Mesothelial cell of epicardium (in vitro differentiated cells): ENCODE measurements around the gene ZFP57. TPM values are rescaled to one million over a fixed set of nuclear protein-coding genes. Genes with fewer than 3 reads are reported as not detected.
A peak's percentile ranks its signal among the peaks of the same experiment; 100 is the strongest.

Experiments used
- DNase-seq, 2 experiments: peaks; one replicate each; pipeline ENCODE4 v3.0.0; 2021; ENCODE audit warnings: low spot score in 2 of 2; ENCODE audit not compliant: unreplicated experiment in 2 of 2
- H3K27ac Mint-ChIP-seq: 2 replicates; pipeline ENCODE4 v1.8.0; 2021; ENCODE audit warnings: mixed read lengths
- H3K27me3 Mint-ChIP-seq: 2 replicates; pipeline ENCODE4 v1.8.0; 2021; ENCODE audit warnings: low read depth, mixed read lengths
- H3K36me3 Mint-ChIP-seq: 2 replicates; pipeline ENCODE4 v1.8.0; 2021; ENCODE audit warnings: mixed read lengths
- H3K4me1 Mint-ChIP-seq: 2 replicates; pipeline ENCODE4 v1.8.0; 2021; ENCODE audit warnings: mixed read lengths
- H3K4me3 Mint-ChIP-seq: 2 replicates; pipeline ENCODE4 v1.8.0; 2021; ENCODE audit warnings: mild to moderate bottlenecking, moderate library complexity, mixed read lengths
- H3K9me3 Mint-ChIP-seq: 2 replicates; pipeline ENCODE4 v1.8.0; 2021; ENCODE audit warnings: mixed read lengths
- total RNA-seq: library from RNA; stranded (reverse); gene quantifications from 3 replicates; pipeline ENCODE4 v1.2.1, GENCODE V29; 2021
- TF ChIP-seq, protein P1 (sequence below): fragments of 200-600 bp; sonication (generic); IDR thresholded peaks from one replicate; pipeline ENCODE4 v1.5.0; 2021; ENCODE audit warnings: antibody characterized with exemption; ENCODE audit not compliant: unreplicated experiment

Gene ZFP57
- total RNA-seq, 1 donor from 2014 or later, result 0.11 TPM

DNA sequence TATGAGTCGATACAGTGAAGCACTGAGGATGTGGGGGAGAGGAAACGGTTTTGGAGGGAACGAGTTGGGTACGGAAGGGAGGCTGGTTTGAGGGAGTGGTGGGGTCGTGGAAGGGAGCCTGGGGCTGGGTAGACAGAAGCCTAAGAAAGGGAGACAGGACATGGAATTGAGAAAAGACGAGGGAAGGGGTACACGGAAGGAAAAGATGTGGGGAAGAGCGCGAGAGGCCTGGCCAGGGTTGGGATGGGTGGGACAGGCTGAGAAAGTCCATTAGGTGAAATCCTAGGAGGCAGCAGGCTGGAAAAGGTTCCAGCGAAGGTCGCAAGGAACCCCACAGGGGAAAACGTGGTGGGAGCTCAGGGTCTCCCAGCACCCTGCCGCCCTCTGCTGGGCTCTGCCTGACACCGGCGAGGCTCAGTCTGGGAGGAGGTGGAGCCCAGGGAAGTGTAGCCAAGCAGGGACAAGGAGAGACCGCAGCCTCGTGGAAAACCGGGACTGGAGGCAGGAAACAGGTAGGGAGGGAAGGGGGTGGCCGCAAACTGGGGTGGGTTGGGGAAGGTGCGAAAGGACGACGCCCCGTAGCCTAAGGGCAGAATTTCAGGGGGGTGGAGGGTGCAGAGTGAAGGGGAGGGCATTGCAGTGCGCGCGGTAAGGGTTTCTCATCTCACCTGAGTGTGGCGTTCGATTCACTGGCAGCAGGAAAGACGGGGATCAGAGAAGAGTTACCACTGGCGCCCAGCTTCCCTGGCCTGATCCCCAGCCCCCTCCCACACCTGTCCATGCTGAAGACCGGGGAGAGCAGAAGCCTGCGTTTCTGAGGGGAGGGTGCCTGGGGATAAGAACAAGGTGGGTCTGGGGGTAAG lies 52.3 kb downstream of the ZFP57 start:
- Mint-ChIP-seq H3K4me3 (peak overlapping the region; percentile 85), H3K27ac (peak overlapping the region; percentile 84), H3K9me3 (no peaks in the 10 kb centered on the region), H3K36me3 (peaks cover 7% of the 10 kb centered on the region), H3K4me1 (peaks cover 49% of the 10 kb centered on the region), H3K27me3 (peaks cover 5% of the 10 kb centered on the region)
- peak; percentile 58 to 81 for DNase-seq
- TF ChIP-seq, protein P1, sequence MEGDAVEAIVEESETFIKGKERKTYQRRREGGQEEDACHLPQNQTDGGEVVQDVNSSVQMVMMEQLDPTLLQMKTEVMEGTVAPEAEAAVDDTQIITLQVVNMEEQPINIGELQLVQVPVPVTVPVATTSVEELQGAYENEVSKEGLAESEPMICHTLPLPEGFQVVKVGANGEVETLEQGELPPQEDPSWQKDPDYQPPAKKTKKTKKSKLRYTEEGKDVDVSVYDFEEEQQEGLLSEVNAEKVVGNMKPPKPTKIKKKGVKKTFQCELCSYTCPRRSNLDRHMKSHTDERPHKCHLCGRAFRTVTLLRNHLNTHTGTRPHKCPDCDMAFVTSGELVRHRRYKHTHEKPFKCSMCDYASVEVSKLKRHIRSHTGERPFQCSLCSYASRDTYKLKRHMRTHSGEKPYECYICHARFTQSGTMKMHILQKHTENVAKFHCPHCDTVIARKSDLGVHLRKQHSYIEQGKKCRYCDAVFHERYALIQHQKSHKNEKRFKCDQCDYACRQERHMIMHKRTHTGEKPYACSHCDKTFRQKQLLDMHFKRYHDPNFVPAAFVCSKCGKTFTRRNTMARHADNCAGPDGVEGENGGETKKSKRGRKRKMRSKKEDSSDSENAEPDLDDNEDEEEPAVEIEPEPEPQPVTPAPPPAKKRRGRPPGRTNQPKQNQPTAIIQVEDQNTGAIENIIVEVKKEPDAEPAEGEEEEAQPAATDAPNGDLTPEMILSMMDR, result no peak

DNA sequence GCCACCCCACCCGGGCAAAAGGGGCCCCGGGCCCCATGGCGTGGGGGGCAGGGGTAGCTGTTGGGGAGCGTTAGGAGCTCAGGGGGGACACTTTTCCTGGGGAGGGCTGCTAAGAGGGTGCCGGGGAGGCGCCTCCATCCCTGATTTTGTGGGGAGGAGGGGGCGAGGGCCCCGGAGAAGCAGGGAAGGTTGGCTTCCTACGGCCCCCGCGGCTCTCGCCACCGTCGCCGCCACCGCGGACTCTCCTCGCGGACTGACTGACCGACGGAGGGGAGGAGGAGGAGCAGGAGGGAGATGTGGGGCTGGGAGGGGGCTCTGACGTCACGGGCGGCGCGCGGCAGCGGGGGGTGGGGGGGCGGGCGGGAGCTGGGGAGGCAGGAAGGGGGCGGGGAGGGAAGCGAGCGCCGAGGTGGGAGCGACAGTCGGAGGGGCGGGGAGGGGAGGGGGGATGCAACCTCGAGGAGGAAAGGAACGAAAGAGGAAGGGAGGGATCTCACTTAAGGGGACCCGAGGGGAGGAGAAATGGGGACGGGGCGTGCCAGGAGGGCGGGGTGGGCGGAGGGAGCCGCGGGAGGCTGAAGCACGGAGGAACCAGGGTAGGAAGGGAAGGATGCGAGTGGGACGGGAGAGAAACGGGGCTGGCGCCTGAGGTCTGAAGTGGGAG lies 53.1 kb downstream of the ZFP57 start:
- Mint-ChIP-seq H3K36me3 (peaks cover 13% of the 10 kb centered on the region), H3K4me3 (peak overlapping the region; percentile 85), H3K27ac (peak overlapping the region; percentile 84), H3K9me3 (no peaks in the 10 kb centered on the region), H3K4me1 (peaks cover 45% of the 10 kb centered on the region), H3K27me3 (peaks cover 5% of the 10 kb centered on the region)
- peak; percentile 52 to 64 for DNase-seq
- TF ChIP-seq, protein P1, result no peak

DNA sequence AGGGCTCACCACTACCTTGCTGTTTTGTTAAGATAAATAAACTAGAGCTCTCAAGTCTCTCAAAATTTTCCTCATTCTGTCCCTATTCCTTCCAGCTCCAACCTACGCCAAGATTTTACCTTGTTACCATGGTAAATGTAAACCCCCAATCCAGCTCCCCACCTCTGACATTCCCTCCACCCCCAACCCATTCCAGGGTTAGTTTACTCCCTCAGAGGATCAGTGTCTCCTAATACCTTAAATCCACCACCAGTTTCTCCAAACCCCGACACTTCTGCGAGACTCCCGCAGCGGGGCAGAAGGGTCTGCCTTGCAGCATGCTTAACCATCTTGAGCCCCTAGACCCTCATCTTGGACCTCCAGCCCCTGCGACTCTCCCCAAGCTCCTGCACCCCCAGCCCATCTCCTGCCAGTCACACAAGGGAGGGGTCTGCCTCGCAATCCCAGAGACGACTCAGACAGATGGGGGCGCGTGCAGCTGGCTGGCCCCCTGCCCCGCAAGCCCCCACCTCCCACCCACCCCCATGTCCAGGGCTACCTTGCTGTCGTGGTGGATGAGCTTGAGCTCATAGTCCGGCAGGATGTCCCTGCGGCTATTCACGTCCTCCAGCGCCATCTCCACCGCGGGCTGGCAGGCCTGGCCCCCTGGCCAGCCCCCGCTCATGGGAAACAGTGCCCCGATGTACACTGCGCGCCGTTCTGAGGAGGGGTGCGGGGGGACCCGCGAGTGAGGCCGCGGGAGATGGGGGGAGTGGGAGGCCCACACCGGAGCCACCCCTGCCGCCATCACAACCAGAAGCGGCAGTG lies 53.8 kb downstream of the ZFP57 start:
- Mint-ChIP-seq H3K4me3 (peak overlapping the region; percentile 85), H3K36me3 (peaks cover 14% of the 10 kb centered on the region), H3K27me3 (peaks cover 5% of the 10 kb centered on the region), H3K4me1 (peaks cover 44% of the 10 kb centered on the region), H3K9me3 (no peaks in the 10 kb centered on the region), H3K27ac (no peak overlapping the region)
- no peak for DNase-seq
- TF ChIP-seq, protein P1, result no peak

DNA sequence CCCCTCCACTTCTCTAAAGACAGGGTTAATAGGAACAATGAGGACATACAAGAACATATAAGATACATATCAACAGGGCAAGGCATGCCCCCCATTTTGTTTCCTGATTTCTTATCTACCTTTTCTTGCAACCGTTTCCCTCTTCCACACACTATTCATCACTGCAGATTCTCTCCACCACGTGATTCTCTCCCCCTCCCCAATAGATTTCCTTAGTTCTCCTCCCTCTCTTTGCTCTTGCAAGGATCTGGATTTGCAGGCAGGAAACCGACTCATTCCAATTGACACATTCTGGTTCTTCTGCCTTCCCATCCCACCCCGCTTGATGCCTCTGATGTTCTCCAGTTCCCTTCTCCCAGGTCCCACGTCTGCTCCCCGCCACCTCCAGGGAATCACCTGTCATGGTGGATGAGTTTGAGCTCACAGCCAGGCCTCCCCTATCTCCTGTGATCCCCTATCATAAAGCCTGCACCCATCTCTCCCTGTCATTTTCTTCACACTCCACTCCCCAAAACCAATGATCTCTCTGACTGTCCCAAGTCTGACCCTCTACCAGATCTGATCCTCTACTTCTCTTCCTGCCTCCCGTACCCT lies 55.5 kb downstream of the ZFP57 start:
- Mint-ChIP-seq H3K36me3 (peaks cover 25% of the 10 kb centered on the region), H3K27me3 (peaks cover 2% of the 10 kb centered on the region), H3K4me3 (no peak overlapping the region), H3K27ac (no peak overlapping the region), H3K4me1 (peaks cover 30% of the 10 kb centered on the region), H3K9me3 (no peaks in the 10 kb centered on the region)
- no peak for DNase-seq
- TF ChIP-seq, protein P1, result no peak

DNA sequence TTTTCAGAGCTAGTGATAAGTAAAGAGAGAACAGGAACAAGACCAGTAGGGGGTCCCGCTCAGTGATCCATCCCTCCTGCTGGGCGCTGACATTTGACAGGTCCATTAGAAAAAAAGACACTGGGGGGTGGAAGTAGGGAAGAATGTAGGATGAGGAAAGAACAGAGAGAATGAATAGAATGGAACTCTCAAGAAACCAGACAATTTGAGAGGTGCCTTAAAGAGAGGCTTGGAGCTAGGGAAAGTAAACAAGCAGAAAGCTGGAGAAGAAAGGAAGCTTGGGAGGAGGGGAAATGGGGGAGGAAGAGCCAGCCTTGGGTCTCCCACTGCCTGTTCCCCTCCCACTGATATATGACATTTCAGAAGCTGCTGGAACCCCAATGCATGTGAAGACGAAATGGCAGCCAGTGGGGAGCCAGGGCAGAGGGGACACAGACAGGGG lies 56.4 kb downstream of the ZFP57 start:
- Mint-ChIP-seq H3K36me3 (peaks cover 31% of the 10 kb centered on the region), H3K27ac (no peak overlapping the region), H3K4me3 (no peak overlapping the region)

More for the DNA sequence above, 56.4 kb downstream of the ZFP57 start:
- DNase-seq, result no peak
- H3K4me1 Mint-ChIP-seq, result peaks cover 27% of the 10 kb centered on the region
- TF ChIP-seq, protein P1, result no peak
- peaks cover 1% of the 10 kb centered on the region for H3K27me3 Mint-ChIP-seq
- no peaks in the 10 kb centered on the region for H3K9me3 Mint-ChIP-seq
